Measurements from ENCODE around the gene ZNF668.
"Not testable (repeated sequence)": the region's sequence is repeated elsewhere in the genome, so short reads cannot be mapped to it uniquely, and the experiment has no call there.

ZNF668 gene

GRCh38 chr16:31100876-31101641, 27.0 kb upstream of the ZNF668 start:
- not testable (repeated sequence) for DNase-seq (ENCODE audit: low read depth)

GRCh38 chr16:31099860-31100638, 26.0 kb upstream of the ZNF668 start:
- DNase-seq (ENCODE audit: low read depth): no peak

- peak; percentile 96 for DNase-seq (ENCODE audit: low read depth)
Observed at GRCh38 chr16:31094424-31095120, 20.5 kb upstream of the ZNF668 start, which contains the start of gene VKORC1. TSS of gene VKORC1 (minus strand) at chr16:31094797. CDS start at chr16:31094729, 68 bp downstream.

GRCh38 chr16:31094088-31094423, 20.0 kb upstream of the ZNF668 start:
- no peak for DNase-seq (ENCODE audit: low read depth)

GRCh38 chr16:31093132-31093703, 19.2 kb upstream of the ZNF668 start:
- DNase-seq (ENCODE audit: low read depth): no peak

- no peak for DNase-seq (ENCODE audit: low read depth)
Observed at GRCh38 chr16:31092330-31092729, 18.3 kb upstream of the ZNF668 start.

GRCh38 chr16:31090540-31090939, 16.5 kb upstream of the ZNF668 start:
- no peak for DNase-seq (ENCODE audit: low read depth)

- DNase-seq (ENCODE audit: low read depth): no peak
Observed at GRCh38 chr16:31089199-31089598, 15.2 kb upstream of the ZNF668 start.

- DNase-seq (ENCODE audit: low read depth): no peak
Observed at GRCh38 chr16:31088459-31089183, 14.6 kb upstream of the ZNF668 start, which contains the start of gene PRSS53. TSS of gene PRSS53 (minus strand) at chr16:31088943. CDS start at chr16:31088809, 134 bp downstream.

- no peak for DNase-seq (ENCODE audit: low read depth)
Observed at GRCh38 chr16:31087971-31088370, 13.9 kb upstream of the ZNF668 start.

GRCh38 chr16:31087481-31087880, 13.4 kb upstream of the ZNF668 start:
- no peak for DNase-seq (ENCODE audit: low read depth)

GRCh38 chr16:31086629-31086906, 12.5 kb upstream of the ZNF668 start:
- DNase-seq (ENCODE audit: low read depth): no peak

GRCh38 chr16:31085873-31086628, 12.0 kb upstream of the ZNF668 start:
- DNase-seq (ENCODE audit: low read depth): no peak

GRCh38 chr16:31085411-31085810, 11.4 kb upstream of the ZNF668 start:
- no peak for DNase-seq (ENCODE audit: low read depth)

- DNase-seq (ENCODE audit: low read depth): no peak
Observed at GRCh38 chr16:31084584-31085302, 10.7 kb upstream of the ZNF668 start.

GRCh38 chr16:31083981-31084380, 9.9 kb upstream of the ZNF668 start:
- no peak for DNase-seq (ENCODE audit: low read depth)

GRCh38 chr16:31083556-31083955, 9.5 kb upstream of the ZNF668 start:
- DNase-seq (ENCODE audit: low read depth): no peak

GRCh38 chr16:31083081-31083480, 9.0 kb upstream of the ZNF668 start:
- DNase-seq (ENCODE audit: low read depth): no peak

GRCh38 chr16:31082368-31083045, 8.5 kb upstream of the ZNF668 start:
- no peak for DNase-seq (ENCODE audit: low read depth)
